DOHH2 (cell line): Measurements from ENCODE around the gene MPDZ.

ENCODE experiments used
- CTCF ChIP-seq: fragments of 200-600 bp; sonication (generic); IDR thresholded peaks from one replicate; pipeline ENCODE4 v1.5.1; 2014; ENCODE audit warnings: antibody characterized with exemption, mild to moderate bottlenecking, low read depth, low read length; ENCODE audit not compliant: poor library complexity, severe bottlenecking
- EZH2phosphoT487 ChIP-seq: fragments of 200-600 bp; sonication (generic); IDR thresholded peaks from 2 replicates; pipeline ENCODE4 v1.6.1; 2017; ENCODE audit warnings: borderline replicate concordance, mild to moderate bottlenecking, antibody characterized with exemption, low read length, moderate library complexity, mixed read lengths

- TF ChIP-seq CTCF (no peak), EZH2phosphoT487 (no peak)
Observed at GRCh38 chr9:13107008-13107407, 172.5 kb downstream of the MPDZ start.
